GM19240 (cell line): ENCODE data around the gene CNTD1.

Source experiments
- DNase-seq: peaks from one replicate; pipeline ENCODE4 v3.0.0; 2011; ENCODE audit warnings: low spot score; ENCODE audit not compliant: insufficient read length

The CNTD1 gene

DNA sequence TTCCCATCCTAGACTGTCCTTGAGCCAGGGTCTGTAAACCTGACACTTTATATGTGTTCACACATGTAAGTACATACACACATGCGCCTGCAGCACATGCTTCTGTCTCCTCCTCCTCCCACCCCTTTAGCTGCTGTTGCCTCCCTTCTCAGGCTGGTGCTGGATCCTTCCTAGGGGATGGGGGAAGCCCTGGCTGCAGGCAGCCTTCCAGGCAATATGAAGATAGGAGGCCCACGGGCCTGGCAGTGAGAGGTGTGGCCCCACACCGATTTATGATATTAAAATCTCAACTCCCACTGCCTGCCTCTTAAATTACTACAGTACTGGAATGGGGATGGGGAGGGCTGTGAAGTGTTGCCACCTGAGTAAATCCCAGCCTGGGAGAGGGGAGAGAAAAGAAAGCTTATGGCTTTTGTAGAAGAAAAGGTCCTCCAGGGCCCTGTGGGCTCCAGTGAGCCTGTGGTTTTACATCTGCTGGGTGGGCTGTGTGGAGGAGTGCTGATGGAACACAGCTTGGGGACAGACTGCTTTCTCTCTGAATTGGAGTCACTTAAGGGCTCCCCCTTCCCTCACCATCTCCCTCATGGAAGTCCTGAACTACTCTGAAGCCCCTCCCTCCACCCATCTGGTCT is 19.2 kb upstream of the CNTD1 start:
- DNase-seq, result no peak

DNA sequence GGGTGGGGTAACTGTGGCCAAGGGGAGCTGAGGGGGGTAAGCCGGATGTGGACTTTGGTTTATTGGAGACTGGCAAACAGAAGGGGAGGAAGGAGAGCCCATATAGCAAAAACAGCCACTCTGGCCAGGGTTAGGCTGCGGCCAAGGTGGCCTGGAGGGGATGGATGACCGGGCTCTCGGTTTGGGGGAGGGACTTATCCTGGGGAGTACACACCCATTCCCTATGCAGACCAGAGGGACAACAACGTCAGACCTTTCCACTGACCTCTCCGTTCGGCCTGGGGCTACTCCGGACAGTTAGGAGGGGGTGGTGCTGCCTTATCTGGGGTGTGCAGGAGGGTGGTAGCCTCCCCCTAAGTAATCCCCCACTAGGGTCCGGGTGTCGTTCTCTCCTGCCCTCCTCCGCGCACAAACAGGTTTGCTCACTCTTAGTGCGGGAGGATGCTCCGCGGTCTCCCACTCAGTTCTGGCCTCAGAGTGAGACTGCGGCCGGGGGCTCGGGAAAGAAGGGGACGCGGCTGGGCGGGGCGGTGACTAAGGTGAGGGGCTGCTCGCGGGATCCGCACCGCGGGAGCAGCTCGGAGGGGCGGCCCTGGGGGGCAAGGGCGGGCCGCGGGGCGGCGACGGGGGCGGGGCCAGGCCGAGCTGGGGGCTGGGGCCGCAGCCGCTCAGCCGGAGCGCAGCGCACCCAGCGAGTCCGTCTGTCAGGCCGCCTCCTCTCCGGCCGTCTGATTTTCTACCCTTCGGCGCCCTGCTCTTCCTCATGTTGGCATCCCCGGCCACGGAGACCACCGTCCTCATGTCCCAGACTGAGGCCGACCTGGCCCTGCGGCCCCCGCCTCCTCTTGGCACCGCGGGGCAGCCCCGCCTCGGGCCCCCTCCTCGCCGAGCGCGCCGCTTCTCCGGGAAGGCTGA is 18.5 kb upstream of the CNTD1 start, which contains the start of gene WNK4:
WNK4 (plus strand) TSS at position 675 of the 915 bp plus-strand sequence; CDS start at position 764, 89 bp downstream.
- DNase-seq, result no peak

DNA sequence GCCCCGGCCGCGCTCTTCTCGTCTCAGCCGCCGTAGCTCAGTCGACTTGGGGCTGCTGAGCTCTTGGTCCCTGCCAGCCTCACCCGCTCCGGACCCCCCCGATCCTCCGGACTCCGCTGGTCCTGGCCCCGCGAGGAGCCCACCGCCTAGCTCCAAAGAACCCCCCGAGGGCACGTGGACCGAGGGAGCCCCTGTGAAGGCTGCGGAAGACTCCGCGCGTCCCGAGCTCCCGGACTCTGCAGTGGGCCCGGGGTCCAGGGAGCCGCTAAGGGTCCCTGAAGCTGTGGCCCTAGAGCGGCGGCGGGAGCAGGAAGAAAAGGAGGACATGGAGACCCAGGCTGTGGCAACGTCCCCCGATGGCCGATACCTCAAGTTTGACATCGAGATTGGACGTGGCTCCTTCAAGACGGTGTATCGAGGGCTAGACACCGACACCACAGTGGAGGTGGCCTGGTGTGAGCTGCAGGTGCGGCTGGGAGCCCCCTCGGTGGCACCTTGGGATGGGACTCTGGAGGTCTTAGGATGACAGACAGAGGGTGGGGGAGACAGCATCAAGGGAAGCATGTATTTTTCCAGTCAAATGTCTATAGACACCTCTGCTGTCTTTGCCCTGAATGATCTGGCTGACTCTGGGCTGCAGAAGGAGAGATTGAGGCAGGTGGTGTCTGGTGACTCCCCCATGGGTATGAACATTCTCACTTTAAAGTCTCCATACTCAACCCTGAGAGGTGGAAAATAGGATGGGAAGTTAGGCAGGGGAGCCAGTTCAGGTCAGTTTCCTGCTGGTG is 17.6 kb upstream of the CNTD1 start:
- DNase-seq, result no peak

DNA sequence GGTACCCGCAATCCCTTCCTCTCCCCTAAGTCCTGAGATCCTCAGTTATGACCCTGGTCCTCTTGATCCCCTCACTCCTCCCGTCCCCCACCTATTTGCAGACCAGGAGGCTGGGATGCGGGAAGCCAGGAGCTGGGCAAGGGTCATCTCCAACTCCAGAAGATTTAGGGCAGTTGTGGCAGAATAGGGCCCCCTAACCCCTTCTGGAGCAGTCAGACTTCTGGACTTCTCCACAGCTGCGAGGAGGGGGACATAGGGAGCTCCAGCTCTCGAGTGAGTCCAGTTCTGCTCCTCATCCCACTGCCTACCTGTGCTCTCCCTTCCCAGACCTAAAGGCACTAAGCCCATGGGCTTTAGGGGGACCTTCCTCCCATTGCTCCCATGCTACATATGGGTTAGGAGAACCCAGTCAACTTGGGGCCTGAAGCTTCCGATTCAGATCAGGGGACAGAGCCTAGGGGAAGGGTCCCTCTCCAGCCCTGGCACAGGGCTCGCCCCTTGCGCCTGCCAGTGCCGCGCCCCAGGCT is 17.0 kb upstream of the CNTD1 start:
- DNase-seq, result no peak

DNA sequence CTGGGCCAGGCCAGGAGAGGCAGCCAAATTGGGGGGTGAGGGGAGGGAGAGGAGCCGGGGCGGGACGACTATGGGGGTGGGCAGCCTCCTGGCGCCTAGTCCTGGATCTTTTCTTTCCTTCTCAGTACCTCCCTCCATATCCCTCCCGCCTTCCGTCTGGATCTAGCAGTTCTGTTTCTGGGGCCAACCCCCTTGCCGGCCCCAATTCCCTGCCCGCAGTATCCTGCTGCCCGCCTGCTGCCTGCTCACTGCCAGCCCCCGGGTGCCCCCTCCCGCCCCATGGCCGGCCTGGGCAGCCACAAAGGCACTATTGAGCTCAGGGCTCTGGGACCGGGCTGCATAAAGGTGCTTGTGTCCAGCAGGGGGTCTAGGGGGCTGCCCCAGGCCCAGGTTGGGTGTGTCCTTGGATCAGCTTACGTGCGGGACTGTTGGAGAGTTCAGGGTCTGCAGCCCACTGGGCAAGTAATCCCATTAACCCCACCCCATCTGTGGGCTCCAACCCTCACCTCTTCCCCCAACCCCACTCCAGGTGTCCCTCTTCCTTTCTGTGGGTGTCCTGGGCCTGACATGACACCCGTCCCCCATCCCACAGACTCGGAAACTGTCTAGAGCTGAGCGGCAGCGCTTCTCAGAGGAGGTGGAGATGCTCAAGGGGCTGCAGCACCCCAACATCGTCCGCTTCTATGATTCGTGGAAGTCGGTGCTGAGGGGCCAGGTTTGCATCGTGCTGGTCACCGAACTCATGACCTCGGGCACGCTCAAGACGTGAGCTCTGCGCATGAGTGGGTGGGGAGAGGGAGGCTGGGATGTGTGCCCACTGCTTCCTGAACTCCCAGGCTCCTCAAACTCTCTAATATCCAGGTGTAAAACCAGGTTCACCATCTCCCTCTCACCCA is 16.2 kb upstream of the CNTD1 start:
- no peak for DNase-seq

DNA sequence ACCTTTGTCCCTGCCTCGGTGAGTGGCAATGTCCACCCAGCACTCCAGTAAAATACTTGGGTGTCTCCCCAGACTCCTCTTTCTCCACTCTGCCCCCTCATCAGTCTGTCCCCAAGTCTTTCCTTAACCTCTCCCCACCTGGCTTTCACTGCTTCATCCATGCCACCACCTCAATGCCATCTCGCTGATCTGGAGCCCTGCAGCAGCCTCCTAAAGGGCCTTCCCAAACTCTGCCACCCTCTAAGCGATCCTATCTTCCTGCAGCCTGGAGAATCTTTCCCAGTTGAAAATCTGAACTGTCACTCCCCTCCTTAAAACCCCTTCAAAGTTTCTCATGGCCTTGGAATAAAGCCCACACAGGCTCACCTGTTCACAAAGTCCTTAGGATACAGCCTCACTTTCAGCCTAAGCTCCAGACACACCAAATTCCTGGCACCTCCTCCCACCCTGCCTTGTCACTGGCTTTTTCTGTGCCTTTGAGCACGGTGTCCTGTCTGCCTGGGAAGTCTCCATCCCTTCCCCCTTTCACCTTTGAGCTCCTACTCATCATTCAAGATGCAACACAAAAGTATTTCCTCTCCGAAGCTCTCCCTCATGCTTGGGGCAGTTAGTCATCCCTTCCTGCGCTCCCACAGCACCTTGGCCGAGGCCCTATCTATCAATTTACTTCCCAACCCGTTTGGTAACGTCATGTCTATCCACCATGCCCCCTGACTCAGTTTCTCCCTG is 15.4 kb upstream of the CNTD1 start:
- no peak for DNase-seq

DNA sequence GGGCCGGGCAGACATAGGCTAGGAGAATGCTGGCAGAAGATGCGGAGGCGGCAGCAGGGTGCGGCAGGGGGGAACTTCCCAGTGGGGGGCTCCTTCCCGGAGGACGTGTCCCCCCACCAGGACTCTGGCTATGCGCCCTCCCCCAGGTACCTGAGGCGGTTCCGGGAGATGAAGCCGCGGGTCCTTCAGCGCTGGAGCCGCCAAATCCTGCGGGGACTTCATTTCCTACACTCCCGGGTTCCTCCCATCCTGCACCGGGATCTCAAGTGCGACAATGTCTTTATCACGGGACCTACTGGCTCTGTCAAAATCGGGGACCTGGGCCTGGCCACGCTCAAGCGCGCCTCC is 14.9 kb upstream of the CNTD1 start:
- no peak for DNase-seq

DNA sequence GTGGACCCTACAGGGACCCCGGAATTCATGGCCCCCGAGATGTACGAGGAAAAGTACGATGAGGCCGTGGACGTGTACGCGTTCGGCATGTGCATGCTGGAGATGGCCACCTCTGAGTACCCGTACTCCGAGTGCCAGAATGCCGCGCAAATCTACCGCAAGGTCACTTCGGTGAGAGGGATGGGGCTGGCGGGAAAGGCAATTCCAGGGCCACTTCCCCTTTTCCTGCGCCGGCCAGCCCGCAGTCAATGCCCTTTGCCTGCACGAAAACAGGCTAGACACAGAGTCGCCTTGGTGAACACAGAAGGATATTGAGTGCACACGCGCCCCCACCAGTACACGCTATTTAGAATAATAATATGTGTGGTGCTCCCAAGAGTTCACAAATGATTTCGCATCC is 14.3 kb upstream of the CNTD1 start:
- DNase-seq, result no peak

DNA sequence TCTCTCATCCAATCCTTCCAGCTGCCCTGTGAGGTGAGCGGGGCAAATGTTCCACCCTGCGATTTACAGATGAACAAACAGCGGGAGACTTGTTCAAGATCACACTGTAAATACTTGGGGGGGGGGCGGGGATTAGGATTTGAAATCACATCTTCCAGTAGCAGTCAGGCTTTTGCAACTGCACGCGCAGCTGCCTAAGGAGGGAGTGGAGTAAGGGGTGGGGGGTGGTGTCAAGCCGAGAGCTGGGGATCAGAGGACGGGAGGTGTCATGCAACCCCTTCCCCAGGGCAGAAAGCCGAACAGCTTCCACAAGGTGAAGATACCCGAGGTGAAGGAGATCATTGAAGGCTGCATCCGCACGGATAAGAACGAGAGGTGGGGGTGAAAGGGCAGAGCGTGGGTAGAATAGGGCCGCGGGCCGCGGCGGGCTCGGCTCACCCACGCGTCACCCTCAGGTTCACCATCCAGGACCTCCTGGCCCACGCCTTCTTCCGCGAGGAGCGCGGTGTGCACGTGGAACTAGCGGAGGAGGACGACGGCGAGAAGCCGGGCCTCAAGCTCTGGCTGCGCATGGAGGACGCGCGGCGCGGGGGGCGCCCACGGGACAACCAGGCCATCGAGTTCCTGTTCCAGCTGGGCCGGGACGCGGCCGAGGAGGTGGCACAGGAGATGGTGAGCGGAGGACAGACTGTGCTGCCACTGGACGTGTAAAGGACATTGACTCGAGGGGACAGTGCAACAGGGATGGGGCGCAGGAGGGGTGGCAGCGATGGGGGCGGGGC is 13.7 kb upstream of the CNTD1 start:
- DNase-seq, result no peak

DNA sequence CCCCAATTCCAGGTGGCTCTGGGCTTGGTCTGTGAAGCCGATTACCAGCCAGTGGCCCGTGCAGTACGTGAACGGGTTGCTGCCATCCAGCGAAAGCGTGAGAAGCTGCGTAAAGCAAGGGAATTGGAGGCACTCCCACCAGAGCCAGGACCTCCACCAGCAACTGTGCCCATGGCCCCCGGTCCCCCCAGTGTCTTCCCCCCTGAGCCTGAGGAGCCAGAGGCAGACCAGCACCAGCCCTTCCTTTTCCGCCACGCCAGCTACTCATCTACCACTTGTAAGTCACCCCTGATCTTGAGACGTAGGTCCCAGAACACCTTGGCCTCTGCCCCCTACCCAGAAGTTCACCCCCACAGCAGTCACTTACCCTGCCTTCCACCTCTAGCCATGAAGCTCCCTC is 11.4 kb upstream of the CNTD1 start:
- DNase-seq, result no peak

DNA sequence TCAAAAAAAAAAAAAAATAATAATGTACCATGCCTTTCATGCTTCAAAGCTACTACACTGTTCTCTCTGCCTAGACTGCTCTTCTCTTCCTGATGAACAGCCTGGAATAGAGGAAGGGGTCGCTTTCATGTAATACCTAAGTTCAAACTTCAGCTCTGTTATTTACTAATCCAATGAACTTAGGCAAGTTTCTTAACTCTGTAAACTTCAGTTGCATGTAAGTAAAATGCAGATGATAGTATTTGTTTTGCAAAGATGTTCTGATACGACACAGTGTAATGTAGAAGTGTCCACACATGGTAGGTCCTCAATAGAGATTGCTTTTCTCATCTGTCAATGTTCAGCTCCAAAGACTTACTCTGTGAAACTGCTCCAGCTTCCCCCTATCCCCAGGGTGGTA is 6.7 kb upstream of the CNTD1 start:
- DNase-seq, result no peak

DNA sequence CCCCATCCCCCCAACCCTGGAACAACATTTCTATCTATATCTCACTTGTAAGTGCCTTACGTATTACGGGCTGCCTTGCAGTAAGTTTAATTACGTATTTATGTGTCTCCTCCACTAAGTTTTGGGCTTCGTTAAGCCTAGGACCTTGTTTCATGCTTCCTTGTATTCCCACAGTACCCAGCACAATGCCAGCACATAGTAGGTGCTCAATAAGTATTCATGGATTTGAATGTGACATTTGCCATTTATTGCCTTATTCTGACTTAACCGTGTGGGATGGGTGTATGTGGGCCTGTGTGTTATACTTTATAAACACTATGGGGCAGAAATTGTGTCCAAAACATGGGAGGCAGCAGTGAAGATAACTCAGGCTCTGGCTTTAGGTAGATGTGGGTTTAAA is 6.1 kb upstream of the CNTD1 start:
- DNase-seq, result no peak

DNA sequence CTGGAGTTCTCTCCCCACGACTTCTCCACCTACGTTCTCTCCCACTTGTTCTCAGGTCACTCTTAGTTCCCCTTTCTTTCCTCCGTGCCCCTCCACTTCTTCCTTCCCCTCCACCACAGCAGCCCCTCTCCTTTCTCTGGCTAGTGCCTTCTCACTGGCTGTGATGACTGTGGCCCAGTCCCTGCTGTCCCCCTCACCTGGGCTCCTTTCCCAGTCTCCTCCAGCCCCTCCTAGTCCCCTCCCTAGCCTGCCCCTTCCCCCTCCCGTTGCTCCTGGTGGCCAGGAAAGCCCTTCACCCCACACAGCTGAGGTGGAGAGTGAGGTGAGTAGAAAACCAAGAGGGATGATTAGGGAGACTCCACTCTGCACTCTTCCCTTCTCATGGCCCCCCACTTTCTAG is 3.6 kb upstream of the CNTD1 start:
- DNase-seq, result no peak

DNA sequence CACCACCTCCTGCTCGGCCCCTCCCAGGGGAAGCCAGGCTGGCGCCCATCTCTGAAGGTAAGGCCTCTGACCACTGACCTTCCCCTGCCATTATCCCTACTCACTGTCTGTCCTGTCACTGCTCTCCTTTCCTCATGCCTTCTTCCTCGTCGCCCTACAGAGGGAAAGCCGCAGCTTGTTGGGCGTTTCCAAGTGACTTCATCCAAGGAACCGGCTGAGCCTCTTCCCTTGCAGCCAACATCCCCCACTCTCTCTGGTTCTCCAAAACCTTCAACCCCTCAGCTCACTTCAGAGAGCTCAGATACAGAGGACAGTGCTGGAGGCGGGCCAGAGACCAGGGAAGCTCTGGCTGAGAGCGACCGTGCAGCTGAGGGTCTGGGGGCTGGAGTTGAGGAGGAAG is 3.2 kb upstream of the CNTD1 start:
- DNase-seq, result no peak

DNA sequence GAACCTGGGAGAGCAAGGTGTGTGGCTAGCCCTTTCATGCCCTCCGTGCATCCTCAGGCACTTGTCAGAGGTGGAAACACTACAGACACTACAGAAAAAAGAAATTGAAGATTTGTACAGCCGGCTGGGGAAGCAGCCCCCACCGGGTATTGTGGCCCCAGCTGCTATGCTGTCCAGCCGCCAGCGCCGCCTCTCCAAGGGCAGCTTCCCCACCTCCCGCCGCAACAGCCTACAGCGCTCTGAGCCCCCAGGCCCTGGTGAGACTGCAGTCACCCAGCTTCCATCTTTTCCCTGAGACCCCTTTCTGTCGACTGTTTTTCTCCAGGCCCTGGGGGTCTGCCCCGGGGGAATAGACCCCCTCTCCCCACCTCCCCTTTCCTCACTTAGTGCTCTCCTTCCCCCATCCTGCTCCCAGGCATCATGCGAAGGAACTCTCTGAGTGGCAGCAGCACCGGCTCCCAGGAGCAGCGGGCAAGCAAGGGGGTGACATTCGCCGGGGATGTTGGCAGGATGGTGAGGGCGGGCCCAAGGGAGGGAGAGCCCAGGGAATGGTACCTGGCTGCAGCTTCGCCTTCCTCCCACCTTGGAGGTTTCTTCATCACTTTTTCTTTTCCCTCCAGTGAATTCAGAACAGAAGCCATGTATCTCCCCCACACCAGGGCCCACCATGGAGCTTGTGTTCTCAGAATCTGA is 2.4 kb upstream of the CNTD1 start:
- DNase-seq, result no peak

DNA sequence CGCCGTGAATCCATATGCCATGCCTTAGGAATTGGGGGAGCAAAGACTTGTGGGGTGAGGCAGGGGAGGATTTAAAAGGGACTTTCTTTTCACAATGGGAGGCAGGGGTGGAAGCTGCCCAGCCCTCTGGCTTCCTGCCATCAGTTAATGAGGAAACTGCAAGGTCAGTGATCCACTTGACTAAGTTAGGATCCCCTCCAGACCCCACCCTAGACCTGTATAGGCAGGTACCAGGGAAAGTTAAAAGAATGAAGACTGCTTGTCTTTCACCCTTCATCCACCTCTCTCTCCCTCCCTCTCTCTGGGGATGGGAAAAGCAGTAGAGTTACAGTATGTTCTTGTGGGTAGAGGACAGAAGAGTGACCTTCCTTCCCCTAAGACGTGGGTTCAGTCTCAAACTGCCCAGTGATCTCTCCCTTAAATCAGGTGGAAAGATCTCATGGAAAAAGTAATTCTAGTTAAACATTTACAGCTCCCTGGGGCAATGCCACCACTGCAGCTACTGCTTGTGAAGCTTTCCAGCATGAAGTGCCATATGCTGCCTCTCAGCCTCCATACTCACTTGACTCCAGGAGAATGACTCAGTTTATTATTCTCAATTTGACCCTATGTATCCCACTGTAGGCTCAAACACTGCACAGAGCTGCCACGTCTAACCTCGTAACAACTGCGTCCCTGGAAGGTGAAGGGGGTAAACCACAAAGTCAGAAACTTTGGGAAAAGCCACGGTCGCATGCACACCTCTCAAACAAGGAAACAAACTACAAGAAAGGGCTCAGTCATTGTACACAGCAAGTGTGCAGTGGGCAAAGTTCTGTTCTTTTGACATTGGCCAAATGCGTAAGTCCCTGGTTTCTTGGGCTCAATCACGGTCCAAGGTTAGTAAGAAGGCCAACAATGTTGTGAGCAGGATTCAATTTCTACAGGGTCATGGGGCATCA is 1.3 kb upstream of the CNTD1 start:
- no peak for DNase-seq

DNA sequence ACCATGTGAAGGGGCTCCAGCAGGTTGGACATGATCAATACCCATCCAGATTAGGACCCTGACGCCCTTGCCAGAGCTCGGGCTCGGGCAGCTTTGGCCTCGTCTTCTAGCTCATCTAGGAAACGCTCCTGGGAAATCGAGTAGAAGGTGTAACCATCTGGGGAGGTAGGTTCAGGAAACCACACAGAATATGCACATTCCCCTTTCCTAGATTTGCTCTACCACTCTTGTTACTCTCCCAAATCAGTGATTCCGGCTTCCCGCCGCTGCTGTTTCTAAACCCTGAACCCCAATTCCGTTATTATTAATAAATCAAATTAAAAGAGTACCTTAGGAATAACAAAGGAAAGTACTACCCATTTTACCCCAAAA is 664 bp upstream of the CNTD1 start:
- no peak for DNase-seq
